Omental fat pad (tissue), 4 donors: ENCODE results near the gene CEP41. TPM values are rescaled to one million over a fixed set of nuclear protein-coding genes. Genes with fewer than 3 reads are reported as not detected.

Experiments
- ATAC-seq: fragments of 150-250 bp; one replicate; pipeline ENCODE4 v1.9.1; 2016; ENCODE audit warnings: mild to moderate bottlenecking, moderate library complexity; ENCODE audit not compliant: low FRiP score
- DNase-seq: peaks from one replicate; pipeline ENCODE4 v3.0.0-alpha.2; 2019; ENCODE audit warnings: low spot score
- total RNA-seq, 4 donors: library from RNA; depleted of rRNA; stranded (reverse); fragments of >200 nt; gene quantifications; one replicate each; pipeline ENCODE4 v1.1.0, GENCODE V29; 2016
- TF ChIP-seq, protein P1 (sequence below), 3 donors: fragments of 450-650 bp; IDR thresholded peaks; one replicate each; pipeline ENCODE4 v1.5.1; 2016 to 2017; ENCODE audit warnings: antibody characterized with exemption in 3 of 3, mild to moderate bottlenecking in 3 of 3, moderate library complexity in 2 of 3

Gene CEP41
- total RNA-seq, 4 donors from 2014 or later: 6.8 to 11.8 (median 8.5) TPM

GRCh38 chr7:130476297-130477150 lies 35.7 kb upstream of the CEP41 start:
- TF ChIP-seq, protein P1, sequence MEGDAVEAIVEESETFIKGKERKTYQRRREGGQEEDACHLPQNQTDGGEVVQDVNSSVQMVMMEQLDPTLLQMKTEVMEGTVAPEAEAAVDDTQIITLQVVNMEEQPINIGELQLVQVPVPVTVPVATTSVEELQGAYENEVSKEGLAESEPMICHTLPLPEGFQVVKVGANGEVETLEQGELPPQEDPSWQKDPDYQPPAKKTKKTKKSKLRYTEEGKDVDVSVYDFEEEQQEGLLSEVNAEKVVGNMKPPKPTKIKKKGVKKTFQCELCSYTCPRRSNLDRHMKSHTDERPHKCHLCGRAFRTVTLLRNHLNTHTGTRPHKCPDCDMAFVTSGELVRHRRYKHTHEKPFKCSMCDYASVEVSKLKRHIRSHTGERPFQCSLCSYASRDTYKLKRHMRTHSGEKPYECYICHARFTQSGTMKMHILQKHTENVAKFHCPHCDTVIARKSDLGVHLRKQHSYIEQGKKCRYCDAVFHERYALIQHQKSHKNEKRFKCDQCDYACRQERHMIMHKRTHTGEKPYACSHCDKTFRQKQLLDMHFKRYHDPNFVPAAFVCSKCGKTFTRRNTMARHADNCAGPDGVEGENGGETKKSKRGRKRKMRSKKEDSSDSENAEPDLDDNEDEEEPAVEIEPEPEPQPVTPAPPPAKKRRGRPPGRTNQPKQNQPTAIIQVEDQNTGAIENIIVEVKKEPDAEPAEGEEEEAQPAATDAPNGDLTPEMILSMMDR (IDR thresholded peaks at IDR 0.05): no peak
- DNase-seq (no peak), ATAC-seq (no peak)

- TF ChIP-seq, protein P1 (IDR thresholded peaks at IDR 0.05): no peak
- no peak for DNase-seq
- no peak for ATAC-seq
Measured at GRCh38 chr7:130475776-130476175, 35.0 kb upstream of the CEP41 start.

GRCh38 chr7:130473876-130474275 lies 33.1 kb upstream of the CEP41 start:
- TF ChIP-seq, protein P1 (IDR thresholded peaks at IDR 0.05): no peak
- DNase-seq (no peak), ATAC-seq (no peak)

DNA sequence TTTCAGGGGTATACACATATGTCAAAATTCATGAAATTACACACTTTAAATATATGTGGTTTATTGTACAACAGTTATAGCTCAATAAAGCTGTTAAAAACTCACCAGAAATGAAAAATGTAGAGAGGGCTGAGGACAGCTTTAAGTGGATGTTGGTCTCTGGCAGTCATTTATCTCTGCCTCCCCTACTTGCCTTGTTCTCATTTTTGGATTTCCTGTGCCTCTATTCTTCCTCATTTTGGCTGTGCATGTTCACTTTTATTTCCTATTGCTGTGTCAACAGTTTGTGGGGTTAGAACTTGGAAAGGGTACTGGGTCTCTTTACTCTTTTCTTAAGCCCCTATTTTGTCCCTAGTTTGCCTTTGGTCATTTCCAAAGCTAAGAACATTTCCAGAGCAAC lies 32.5 kb upstream of the CEP41 start:
- TF ChIP-seq, protein P1 (IDR thresholded peaks at IDR 0.05): no peak
- DNase-seq: no peak
- no peak for ATAC-seq

DNA sequence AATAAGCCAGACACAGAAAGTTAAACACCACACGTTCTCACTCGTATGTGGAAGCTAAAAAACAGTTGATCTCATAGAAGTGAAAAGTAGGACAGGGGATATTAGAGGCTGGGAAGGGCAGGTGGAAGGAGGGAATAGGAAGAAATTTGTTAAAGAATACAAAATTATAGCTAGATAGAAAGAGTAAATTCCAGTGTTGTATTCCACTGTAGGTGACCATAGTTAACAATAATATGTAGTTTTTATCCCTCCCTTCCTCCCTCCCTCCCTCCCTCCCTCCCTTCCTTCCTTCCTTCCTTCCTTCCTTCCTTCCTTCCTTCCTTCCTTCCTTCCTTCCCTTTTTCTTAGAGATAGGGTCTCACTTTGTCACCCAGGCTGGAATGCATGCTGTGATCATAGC lies 31.2 kb upstream of the CEP41 start:
- no peak for ATAC-seq
- DNase-seq: no peak
- TF ChIP-seq, protein P1 (IDR thresholded peaks at IDR 0.05): no peak

GRCh38 chr7:130468612-130469011 lies 27.8 kb upstream of the CEP41 start:
- no peak for ATAC-seq
- no peak for DNase-seq
- TF ChIP-seq, protein P1 (IDR thresholded peaks at IDR 0.05): no peak
